HepG2 (cell line): Measurements from ENCODE around the gene HMGCS2. TPM values are rescaled to one million over a fixed set of nuclear protein-coding genes. Genes with fewer than 3 reads are reported as not detected.

Source experiments
- DBP ChIP-seq: sonication (generic); formaldehyde crosslinking; IDR thresholded peaks from 2 replicates; pipeline ENCODE4 v1.4.0; 2020; ENCODE audit warnings: missing genetic modification reagents; ENCODE audit errors: not compliant biosample characterization
- DMTF1 ChIP-seq: sonication (generic); formaldehyde crosslinking; IDR thresholded peaks from 2 replicates; pipeline ENCODE4 v1.4.0; 2020; ENCODE audit warnings: mild to moderate bottlenecking, missing genetic modification reagents
- EP300 ChIP-seq, 3 experiments: sonication (generic) in 1 of 3; formaldehyde crosslinking in 1 of 3; IDR thresholded peaks; 2 replicates each; pipeline versions ENCODE4 v1.5.1 to v1.6.1; 2011 to 2020; ENCODE audit warnings: low read depth in 2 of 3, low read length in 2 of 3, borderline replicate concordance in 1 of 3, improper control_type of control experiment in 1 of 3, mild to moderate bottlenecking in 1 of 3, missing genetic modification reagents in 1 of 3, moderate library complexity in 1 of 3
- ETV5 ChIP-seq: IDR thresholded peaks from 2 replicates; pipeline ENCODE4 v1.6.1; 2018; ENCODE audit warnings: missing biosample characterization, missing genetic modification reagents, inconsistent platforms, borderline replicate concordance
- FOSL1 ChIP-seq: sonication (generic); formaldehyde crosslinking; IDR thresholded peaks from 2 replicates; pipeline ENCODE4 v1.9.0; 2021; ENCODE audit warnings: missing genetic modification reagents, borderline replicate concordance
- FOSL2 ChIP-seq: sonication (generic); formaldehyde crosslinking; IDR thresholded peaks from 2 replicates; pipeline ENCODE4 v1.4.0; 2020; ENCODE audit warnings: missing genetic modification reagents
- FOXM1 ChIP-seq: sonication (generic); formaldehyde crosslinking; IDR thresholded peaks from 2 replicates; pipeline ENCODE4 v1.5.0; 2020; ENCODE audit warnings: missing genetic modification reagents
- HMGXB4 ChIP-seq, 2 experiments: sonication (generic) in 1 of 2; formaldehyde crosslinking in 1 of 2; IDR thresholded peaks; 2 replicates each; pipeline versions ENCODE4 v1.4.0 to v1.6.1; 2018 to 2020; ENCODE audit warnings: missing genetic modification reagents in 2 of 2, borderline replicate concordance in 1 of 2, low read depth in 1 of 2, mild to moderate bottlenecking in 1 of 2, missing biosample characterization in 1 of 2
- IKZF4 ChIP-seq: sonication (generic); formaldehyde crosslinking; IDR thresholded peaks from 2 replicates; pipeline ENCODE4 v1.5.1; 2020; ENCODE audit warnings: borderline replicate concordance, mild to moderate bottlenecking, low read depth, missing genetic modification reagents; ENCODE audit errors: not compliant biosample characterization
- KLF13 ChIP-seq: sonication (generic); formaldehyde crosslinking; IDR thresholded peaks from 2 replicates; pipeline ENCODE4 v1.4.0; 2020; ENCODE audit warnings: mild to moderate bottlenecking, missing genetic modification reagents
- KLF15 ChIP-seq: sonication (generic); formaldehyde crosslinking; IDR thresholded peaks from 2 replicates; pipeline ENCODE4 v1.8.1; 2023; ENCODE audit warnings: borderline replicate concordance, mild to moderate bottlenecking, inconsistent platforms, missing genetic modification reagents, mixed read lengths
- NFE2 ChIP-seq: sonication (generic); formaldehyde crosslinking; IDR thresholded peaks from 2 replicates; pipeline ENCODE4 v1.4.0; 2020; ENCODE audit warnings: missing genetic modification reagents
- NR3C1 ChIP-seq: sonication (generic); formaldehyde crosslinking; IDR thresholded peaks from 2 replicates; pipeline ENCODE4 v1.4.0; 2020; ENCODE audit warnings: missing genetic modification reagents
- REPIN1 ChIP-seq: sonication (generic); formaldehyde crosslinking; IDR thresholded peaks from 2 replicates; pipeline ENCODE4 v1.8.0; 2022; ENCODE audit warnings: missing genetic modification reagents, low read depth, mild to moderate bottlenecking, borderline replicate concordance
- ZBTB43 ChIP-seq: sonication (generic); formaldehyde crosslinking; conservative IDR thresholded peaks from 2 replicates; pipeline ENCODE4 v1.4.0; 2020; ENCODE audit warnings: missing genetic modification reagents
- ZMYM4 ChIP-seq: sonication (generic); formaldehyde crosslinking; IDR thresholded peaks from 2 replicates; pipeline ENCODE4 v1.8.1; 2023; ENCODE audit warnings: mild to moderate bottlenecking, missing genetic modification reagents
- ZNF180 ChIP-seq: sonication (generic); formaldehyde crosslinking; IDR thresholded peaks from 2 replicates; pipeline ENCODE4 v1.4.0; 2020; ENCODE audit warnings: low read depth, missing genetic modification reagents, borderline replicate concordance
- ZNF598 ChIP-seq: sonication (generic); formaldehyde crosslinking; IDR thresholded peaks from 2 replicates; pipeline ENCODE4 v1.5.1; 2020; ENCODE audit warnings: mild to moderate bottlenecking, missing genetic modification reagents, borderline replicate concordance
- ZNF841 ChIP-seq: sonication (generic); formaldehyde crosslinking; IDR thresholded peaks from 2 replicates; pipeline ENCODE4 v1.8.1; 2023; ENCODE audit warnings: missing genetic modification reagents, borderline replicate concordance
- ZSCAN25 ChIP-seq: sonication (generic); formaldehyde crosslinking; IDR thresholded peaks from 2 replicates; pipeline ENCODE4 v1.8.0; 2022; ENCODE audit warnings: mild to moderate bottlenecking, missing genetic modification reagents
- polyA plus RNA-seq, 8 experiments: library from polyadenylated mRNA; depleted of rRNA in 3 of 8; stranded (reverse) in 7 of 8; unstranded in 1 of 8; fragments of >200 nt; fragmentation: Illumina TruSeq in 4 of 8; extraction: Trizol in 4 of 8; gene quantifications; 2 replicates each; pipeline versions ENCODE4 v1.2.1 to v1.2.3, GENCODE V29; 2011 to 2016; ENCODE audit warnings: low read depth in 4 of 8, missing spikeins in 1 of 8, mixed read lengths in 1 of 8; ENCODE audit not compliant: insufficient read depth in 1 of 8
- total RNA-seq, 5 experiments: library from RNA; depleted of rRNA; stranded (reverse); fragments of >200 nt; fragmentation: Illumina TruSeq; extraction: Trizol; gene quantifications; 2 replicates each; pipeline ENCODE4 v1.2.3, GENCODE V29; 2016; ENCODE audit warnings: low read depth in 1 of 5

HMGCS2 gene
- total and polyA plus RNA-seq, 2 of the 13 experiments (the other 11 are each of a cell fraction or from before 2014, with no cell fraction given): 0.44 to 1.5 TPM

- TF ChIP-seq ZMYM4 (CRISPR knock-in tag) (no peak), FOSL1 (CRISPR knock-in tag) (no peak), ZNF841 (CRISPR knock-in tag) (no peak), HMGXB4 (CRISPR knock-in tag; IDR thresholded peaks at IDR 0.05; ENCODE audit: borderline replicate concordance in 1 of 2, low read depth in 1 of 2) (0 out of 4 replicates have a peak, but pooled peaks of 1 of the 2 experiments have one; percentile 25), KLF13 (CRISPR knock-in tag) (no peak), EP300 (IDR thresholded peaks at IDR 0.05; ENCODE audit: low read depth in 2 of 2, low read length in 2 of 2) (no peak), EP300 (CRISPR knock-in tag; IDR thresholded peaks at IDR 0.05; ENCODE audit: borderline replicate concordance) (no peak), ZBTB43 (CRISPR knock-in tag) (no peak), DBP (CRISPR knock-in tag) (no peak), ETV5 (CRISPR knock-in tag) (no peak; the same call in 1 of the 2 replicates), IKZF4 (no peak), NR3C1 (CRISPR knock-in tag) (no peak), DMTF1 (CRISPR knock-in tag) (no peak), ZNF598 (CRISPR knock-in tag) (peak; percentile 16; the same call in 1 of the 2 replicates), NFE2 (CRISPR knock-in tag) (no peak), ZNF180 (CRISPR knock-in tag) (no peak), FOXM1 (CRISPR knock-in tag) (no peak), FOSL2 (CRISPR knock-in tag) (peak; percentile 29), REPIN1 (CRISPR knock-in tag) (0 out of 2 replicates have a peak, but pooled peaks have one; percentile 22), KLF15 (CRISPR knock-in tag) (no peak), ZSCAN25 (0 out of 2 replicates have a peak, but pooled peaks have one; percentile 36)
These were observed 24.7 kb downstream of the HMGCS2 start (continued) for GRCh38 chr1:119743776-119744597.
